HepG2 (cell line): Measurements from ENCODE around the gene POLR3F. TPM values are rescaled to one million over a fixed set of nuclear protein-coding genes. Genes with fewer than 3 reads are reported as not detected.
A peak's percentile ranks its signal among the peaks of the same experiment; 100 is the strongest.

Source experiments
- CC2D1A ChIP-seq: sonication (generic); formaldehyde crosslinking; IDR thresholded peaks from 2 replicates; pipeline ENCODE4 v1.8.1; 2023; ENCODE audit warnings: mild to moderate bottlenecking, missing genetic modification reagents
- HDAC1 ChIP-seq: sonication (generic); formaldehyde crosslinking; IDR thresholded peaks from 2 replicates; pipeline ENCODE4 v1.5.1; 2020; ENCODE audit warnings: mild to moderate bottlenecking, missing genetic modification reagents
- KMT2B ChIP-seq: IDR thresholded peaks from 2 replicates; pipeline ENCODE4 v1.6.1; 2016; ENCODE audit warnings: missing genetic modification reagents, missing compliant biosample characterization
- NCOA5 ChIP-seq: sonication (generic); formaldehyde crosslinking; IDR thresholded peaks from 2 replicates; pipeline ENCODE4 v1.4.0; 2020; ENCODE audit warnings: missing genetic modification reagents
- NFAT5 ChIP-seq: sonication (generic); formaldehyde crosslinking; IDR thresholded peaks from 2 replicates; pipeline ENCODE4 v1.4.0; 2020; ENCODE audit warnings: missing genetic modification reagents
- RFX1 ChIP-seq: fragments of 450-650 bp; IDR thresholded peaks from 2 replicates; pipeline ENCODE4 v1.6.1; 2017
- ZBTB26 ChIP-seq: IDR thresholded peaks from 2 replicates; pipeline ENCODE4 v1.6.1; 2016; ENCODE audit warnings: missing compliant biosample characterization, missing genetic modification reagents, borderline replicate concordance
- ZNF205 ChIP-seq: IDR thresholded peaks from 2 replicates; pipeline ENCODE4 v1.6.1; 2018; ENCODE audit warnings: missing biosample characterization, missing genetic modification reagents
- ZNF318 ChIP-seq: sonication (generic); formaldehyde crosslinking; IDR thresholded peaks from 2 replicates; pipeline ENCODE4 v1.4.0; 2020; ENCODE audit warnings: mild to moderate bottlenecking, missing genetic modification reagents
- ZNF33A ChIP-seq: sonication (generic); formaldehyde crosslinking; IDR thresholded peaks from 2 replicates; pipeline ENCODE4 v1.5.1; 2020; ENCODE audit warnings: missing genetic modification reagents, mild to moderate bottlenecking, moderate library complexity, borderline replicate concordance
- ZNF567 ChIP-seq: sonication (generic); formaldehyde crosslinking; IDR thresholded peaks from 2 replicates; pipeline ENCODE4 v1.8.1; 2023; ENCODE audit warnings: mild to moderate bottlenecking, missing genetic modification reagents, borderline replicate concordance
- ZNF788 ChIP-seq: sonication (generic); formaldehyde crosslinking; IDR thresholded peaks from 2 replicates; pipeline ENCODE4 v1.5.0; 2020; ENCODE audit warnings: mild to moderate bottlenecking, missing genetic modification reagents, borderline replicate concordance
- ZSCAN21 ChIP-seq: sonication (generic); formaldehyde crosslinking; IDR thresholded peaks from 2 replicates; pipeline ENCODE4 v1.8.0; 2022; ENCODE audit warnings: mild to moderate bottlenecking, missing genetic modification reagents, moderate library complexity, borderline replicate concordance
- polyA plus RNA-seq, 8 experiments: library from polyadenylated mRNA; depleted of rRNA in 3 of 8; stranded (reverse) in 7 of 8; unstranded in 1 of 8; fragments of >200 nt; fragmentation: Illumina TruSeq in 4 of 8; extraction: Trizol in 4 of 8; gene quantifications; 2 replicates each; pipeline versions ENCODE4 v1.2.1 to v1.2.3, GENCODE V29; 2011 to 2016; ENCODE audit warnings: low read depth in 4 of 8, missing spikeins in 1 of 8, mixed read lengths in 1 of 8; ENCODE audit not compliant: insufficient read depth in 1 of 8
- total RNA-seq, 5 experiments: library from RNA; depleted of rRNA; stranded (reverse); fragments of >200 nt; fragmentation: Illumina TruSeq; extraction: Trizol; gene quantifications; 2 replicates each; pipeline ENCODE4 v1.2.3, GENCODE V29; 2016; ENCODE audit warnings: low read depth in 1 of 5

The POLR3F gene
- total and polyA plus RNA-seq, 2 of the 13 experiments (the other 11 are each of a cell fraction or from before 2014, with no cell fraction given) = 11.7 to 25.5 TPM

- TF ChIP-seq ZBTB26 = no peak; the same call in 1 of the 2 replicates
- TF ChIP-seq ZNF567 (CRISPR knock-in tag) = no peak; the same call in 1 of the 2 replicates
- TF ChIP-seq HDAC1 (CRISPR knock-in tag) = peak; percentile 95
- TF ChIP-seq KMT2B = peak; percentile 97
- peak; percentile 95; the same call in 1 of the 2 replicates for TF ChIP-seq ZNF788
- TF ChIP-seq ZNF33A (CRISPR knock-in tag) = no peak; the same call in 1 of the 2 replicates
- peak; percentile 71 for TF ChIP-seq ZSCAN21 (CRISPR knock-in tag)
- peak; percentile 86 for TF ChIP-seq ZNF318 (CRISPR knock-in tag)
- peak; percentile 85 for TF ChIP-seq ZNF205
- no peak; the same call in 1 of the 2 replicates for TF ChIP-seq CC2D1A (CRISPR knock-in tag)
- TF ChIP-seq NFAT5 (CRISPR knock-in tag) = peak; percentile 56; the same call in 1 of the 2 replicates
- peak; percentile 65; the same call in 1 of the 2 replicates for TF ChIP-seq RFX1
- TF ChIP-seq NCOA5 (CRISPR knock-in tag) = no peak
Measured at GRCh38 chr20:18507218-18508191, 40.3 kb downstream of the POLR3F start, which contains the start of gene SEC23B (continued).
